Measurements from ENCODE around the gene CACNA1G. TPM values are rescaled to one million over a fixed set of nuclear protein-coding genes. Genes with fewer than 3 reads are reported as not detected.

The CACNA1G gene
- total and polyA plus RNA-seq, 2 donors (not counting 3 experiments of a cell fraction or from before 2014, with no cell fraction given) = not detected

GRCh38 chr17:50533185-50533584 lies 27.3 kb upstream of the CACNA1G start:
- Histone ChIP-seq H2AFZ (ENCODE audit: low read depth, low read length) (no peak overlapping the region), H4K20me1 (replicated peaks; ENCODE audit: control insufficient read depth, extremely low read depth, insufficient read depth, low read length) (no peaks in the 10 kb centered on the region), H3K9me3 (replicated peaks; ENCODE audit: control insufficient read depth, insufficient read depth, low read length) (no peaks in the 10 kb centered on the region), H3K4me2 (ENCODE audit: insufficient read depth, low read length) (no peak overlapping the region), H3K79me2 (ENCODE audit: control insufficient read depth, insufficient read depth, low read length) (no peaks in the 10 kb centered on the region), H3K4me3 (replicated peaks in 1 of 3; ENCODE audit: insufficient read depth in 1 of 3, low read depth in 1 of 3, low read length in 3 of 3) (no peak overlapping the region), H3K27ac (ENCODE audit: insufficient read depth, low read depth, low read length) (no peak overlapping the region), H3K9ac (replicated peaks; ENCODE audit: extremely low read depth, insufficient read depth, low read length) (no peak overlapping the region), H3K9me1 (replicated peaks; ENCODE audit: control insufficient read depth, extremely low read depth, insufficient read depth, low read length) (no peaks in the 10 kb centered on the region), H3K4me1 (ENCODE audit: control insufficient read depth, extremely low read depth, insufficient read depth, low read length) (no peaks in the 10 kb centered on the region), H3K36me3 (ENCODE audit: control insufficient read depth in 2 of 2, extremely low read depth in 1 of 2, insufficient read depth in 2 of 2, low read length in 2 of 2) (no peaks in the 10 kb centered on the region), H3K27me3 (ENCODE audit: control insufficient read depth in 2 of 2, insufficient read depth in 2 of 2, low read length in 2 of 2) (peaks cover 13 to 29% of the 10 kb centered on the region in 2 experiments)
- DNase-seq (ENCODE audit: low read depth, low spot score) (no peak), FAIRE-seq (no peak)
- POLR2A ChIA-PET = no interaction called here
- CTCF ChIA-PET = no interaction called here
- BruUV-seq (replicated peaks) = no TSS peak
- TF ChIP-seq EZH2 (IDR thresholded peaks at IDR 0.05; ENCODE audit: borderline replicate concordance, low read depth, low read length, severe bottlenecking) = no peak
- TF ChIP-seq FOS (IDR thresholded peaks at IDR 0.05; ENCODE audit: borderline replicate concordance, insufficient read depth, low read length) = no peak
- no peak for TF ChIP-seq POLR2AphosphoS5 (IDR thresholded peaks at IDR 0.05; ENCODE audit: insufficient read depth, low read depth, low read length)
- no peak for TF ChIP-seq GATA2 (IDR thresholded peaks at IDR 0.05; ENCODE audit: insufficient read depth, insufficient read length, low read depth, low read length)
- no peak for TF ChIP-seq MAX (IDR thresholded peaks at IDR 0.05; ENCODE audit: insufficient read depth, insufficient read length)
- TF ChIP-seq CTCF (IDR thresholded peaks at IDR 0.05; ENCODE audit: extremely low read depth in 1 of 2, insufficient read depth in 1 of 2, low read depth in 1 of 2, low read length in 2 of 2) = no peak
- no peak for TF ChIP-seq MYC (IDR thresholded peaks at IDR 0.05; ENCODE audit: low read depth, low read length)
- no peak for TF ChIP-seq POLR2A (IDR thresholded peaks at IDR 0.05; ENCODE audit: low read depth, low read length)
- no peak for TF ChIP-seq JUN (IDR thresholded peaks at IDR 0.05; ENCODE audit: borderline replicate concordance, insufficient read depth, insufficient read length, low read depth)
- intact Hi-C loops (cut with micrococcal nuclease) = no loop called here
- dilution Hi-C loops (cut with MboI; ENCODE audit: extremely low pct_ligation_motif_present, low sequenced_read_pairs) = no loop called here

Measured in endothelial cell of umbilical vein (primary cell).